ENCODE data around the gene MTG2. TPM values are rescaled to one million over a fixed set of nuclear protein-coding genes. Genes with fewer than 3 reads are reported as not detected.

MTG2 gene
- total and polyA plus RNA-seq, 2 of the 4 experiments (the other 2 are of a cell fraction) = 11.5 to 25.2 TPM

DNA sequence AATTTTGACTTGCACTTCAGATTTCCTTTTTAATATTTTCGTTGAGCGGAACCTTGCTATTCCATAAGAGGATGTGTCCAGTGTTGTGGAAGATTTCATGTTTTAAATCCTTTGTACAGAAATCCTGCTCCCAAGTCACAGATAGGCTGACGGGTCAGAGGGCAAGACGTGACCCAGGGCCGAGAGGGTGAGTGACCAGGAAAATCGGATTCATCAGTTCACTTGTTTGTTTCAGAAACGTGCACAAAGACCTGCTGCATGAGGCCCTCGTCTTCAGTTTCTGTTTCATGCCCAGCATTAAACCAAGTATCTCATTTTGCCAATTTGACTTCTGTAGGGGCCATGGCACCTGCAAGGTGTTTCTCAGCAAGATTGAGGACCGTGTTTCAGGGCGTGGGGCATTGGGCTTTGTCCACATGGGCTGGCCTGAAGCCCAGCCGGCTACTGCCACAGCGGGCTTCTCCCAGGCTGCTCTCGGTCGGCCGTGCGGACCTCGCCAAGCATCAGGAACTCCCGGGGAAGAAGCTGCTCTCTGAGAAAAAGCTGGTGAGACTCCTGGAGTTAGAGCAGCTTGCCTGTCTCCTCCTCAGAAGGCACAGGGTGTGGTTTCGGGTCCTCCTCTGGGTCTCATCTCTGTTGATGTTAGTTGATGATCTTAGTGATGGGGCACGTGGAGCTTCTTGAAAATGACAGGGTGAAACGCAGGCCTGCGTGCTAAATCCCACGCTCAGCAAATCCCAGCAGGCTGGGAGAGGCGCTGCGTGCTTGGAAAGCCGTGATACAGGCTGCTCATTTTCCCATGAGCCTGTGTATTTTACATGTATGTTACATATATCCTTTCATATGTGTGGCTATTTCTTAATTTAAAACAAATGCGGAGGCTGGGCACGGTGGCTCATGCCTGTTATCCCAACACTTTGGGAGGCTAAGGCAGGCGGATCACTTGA lies 10.5 kb downstream of the MTG2 start (continued):
- TF ChIP-seq, protein P1, sequence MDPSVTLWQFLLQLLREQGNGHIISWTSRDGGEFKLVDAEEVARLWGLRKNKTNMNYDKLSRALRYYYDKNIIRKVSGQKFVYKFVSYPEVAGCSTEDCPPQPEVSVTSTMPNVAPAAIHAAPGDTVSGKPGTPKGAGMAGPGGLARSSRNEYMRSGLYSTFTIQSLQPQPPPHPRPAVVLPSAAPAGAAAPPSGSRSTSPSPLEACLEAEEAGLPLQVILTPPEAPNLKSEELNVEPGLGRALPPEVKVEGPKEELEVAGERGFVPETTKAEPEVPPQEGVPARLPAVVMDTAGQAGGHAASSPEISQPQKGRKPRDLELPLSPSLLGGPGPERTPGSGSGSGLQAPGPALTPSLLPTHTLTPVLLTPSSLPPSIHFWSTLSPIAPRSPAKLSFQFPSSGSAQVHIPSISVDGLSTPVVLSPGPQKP (IDR thresholded peaks at IDR 0.05; ENCODE audit: borderline replicate concordance, low read depth, low read length) = no peak

DNA sequence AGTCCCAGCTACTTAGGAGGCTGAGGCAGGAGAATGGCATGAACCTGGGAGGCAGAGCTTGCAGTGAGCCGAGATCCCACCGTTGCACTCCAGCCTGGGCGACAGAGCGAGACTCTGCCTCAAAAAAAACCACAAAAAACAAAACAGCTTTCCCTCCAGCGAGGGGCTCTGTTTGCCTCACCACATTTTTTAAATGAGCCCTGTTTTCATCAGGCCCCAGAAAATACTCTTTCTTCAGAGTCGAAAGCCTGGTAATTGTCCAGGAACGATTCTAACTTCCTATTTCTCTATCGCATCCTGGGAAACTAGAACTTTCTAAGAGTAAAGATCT lies 12.2 kb downstream of the MTG2 start:
- no peak overlapping the region for H3K27ac ChIP-seq (ENCODE audit: insufficient read depth, low read length)
- no TSS peak for BruUV-seq (replicated peaks)
- H3K36me3 ChIP-seq (ENCODE audit: control insufficient read depth, insufficient read depth, low read length) = peaks cover 39% of the 10 kb centered on the region
- no peak overlapping the region for H2AFZ ChIP-seq (replicated peaks; ENCODE audit: low read length, poor library complexity)
- no peaks in the 10 kb centered on the region for H3K4me1 ChIP-seq (ENCODE audit: control insufficient read depth, insufficient read depth, low read length)
- H3K9me3 ChIP-seq (ENCODE audit: control insufficient read depth, insufficient read depth, low read length) = no peaks in the 10 kb centered on the region
- H4K20me1 ChIP-seq (ENCODE audit: insufficient read depth, low read length) = peaks cover 10% of the 10 kb centered on the region; the same call in 1 of the 2 replicates
- no peak overlapping the region for H3K4me2 ChIP-seq (ENCODE audit: low read depth, low read length)
- H2BK20ac ChIP-seq (ENCODE audit: low read depth, low read length) = no peak overlapping the region
- ChIA-PET POLR2A (ENCODE audit: unreplicated experiment) (no interaction called here), CTCF (no interaction called here)
- H3K18ac ChIP-seq (ENCODE audit: low read depth, low read length) = no peak overlapping the region
- H3K14ac ChIP-seq (replicated peaks; ENCODE audit: low read depth, low read length) = no peak overlapping the region
- H2BK120ac ChIP-seq (ENCODE audit: low read depth, low read length) = no peak overlapping the region
- H3K56ac ChIP-seq (ENCODE audit: extremely low read depth, insufficient read depth, low read length) = no peak overlapping the region
- H2BK15ac ChIP-seq (ENCODE audit: low read depth, low read length) = no peak overlapping the region
- H3K9me1 ChIP-seq (ENCODE audit: insufficient read depth, low read length) = no peaks in the 10 kb centered on the region; the same call in 1 of the 2 replicates
- no peak overlapping the region for H4K91ac ChIP-seq (ENCODE audit: insufficient read depth, low read depth, low read length)
- intact Hi-C loops (cut with micrococcal nuclease) = no loop called here
- DNase-seq (no peak), ATAC-seq (ENCODE audit: low read depth) (no peak)
- H3K9ac ChIP-seq (ENCODE audit: low read depth, low read length) = no peak overlapping the region
- no peak overlapping the region for H2BK5ac ChIP-seq (ENCODE audit: low read depth, low read length, poor library complexity, severe bottlenecking)
- dilution Hi-C loops (cut with HindIII; ENCODE audit: low sequenced_read_pairs, unreplicated experiment) = no loop called here
- no peak for TF ChIP-seq MXI1 (IDR thresholded peaks at IDR 0.05; ENCODE audit: borderline replicate concordance, low read depth, low read length)
- TF ChIP-seq, protein P2, sequence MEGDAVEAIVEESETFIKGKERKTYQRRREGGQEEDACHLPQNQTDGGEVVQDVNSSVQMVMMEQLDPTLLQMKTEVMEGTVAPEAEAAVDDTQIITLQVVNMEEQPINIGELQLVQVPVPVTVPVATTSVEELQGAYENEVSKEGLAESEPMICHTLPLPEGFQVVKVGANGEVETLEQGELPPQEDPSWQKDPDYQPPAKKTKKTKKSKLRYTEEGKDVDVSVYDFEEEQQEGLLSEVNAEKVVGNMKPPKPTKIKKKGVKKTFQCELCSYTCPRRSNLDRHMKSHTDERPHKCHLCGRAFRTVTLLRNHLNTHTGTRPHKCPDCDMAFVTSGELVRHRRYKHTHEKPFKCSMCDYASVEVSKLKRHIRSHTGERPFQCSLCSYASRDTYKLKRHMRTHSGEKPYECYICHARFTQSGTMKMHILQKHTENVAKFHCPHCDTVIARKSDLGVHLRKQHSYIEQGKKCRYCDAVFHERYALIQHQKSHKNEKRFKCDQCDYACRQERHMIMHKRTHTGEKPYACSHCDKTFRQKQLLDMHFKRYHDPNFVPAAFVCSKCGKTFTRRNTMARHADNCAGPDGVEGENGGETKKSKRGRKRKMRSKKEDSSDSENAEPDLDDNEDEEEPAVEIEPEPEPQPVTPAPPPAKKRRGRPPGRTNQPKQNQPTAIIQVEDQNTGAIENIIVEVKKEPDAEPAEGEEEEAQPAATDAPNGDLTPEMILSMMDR (conservative IDR thresholded peaks at IDR 0.05; ENCODE audit: low read depth, low read length) = no peak
- no peak for TF ChIP-seq MAZ (IDR thresholded peaks at IDR 0.05; ENCODE audit: borderline replicate concordance, low read depth, low read length)
- no peak for TF ChIP-seq RFX5 (IDR thresholded peaks at IDR 0.05; ENCODE audit: low read depth, low read length)
- no peaks in the 10 kb centered on the region for H3K27me3 ChIP-seq (ENCODE audit: control insufficient read depth, insufficient read depth, low read length)
- in situ Hi-C loops (cut with MboI; ENCODE audit: low sequenced_read_pairs) = no loop called here
- H3K23ac ChIP-seq (ENCODE audit: low read depth, low read length) = no peak overlapping the region
- peaks cover 8 to 37% of the 10 kb centered on the region in 2 experiments; a peak in 3 of 4 replicates for H3K79me1 ChIP-seq (ENCODE audit: low read depth in 1 of 2, low read length in 2 of 2)
- H3K4me3 ChIP-seq (ENCODE audit: insufficient read depth, low read depth, low read length) = no peak overlapping the region
- no peak overlapping the region for H3K4ac ChIP-seq (ENCODE audit: low read depth, low read length)
- 87% methylated on average over 3 of the region's 8 CpGs; no CpG with 5 or more reads in 1 of the 2 experiments for WGBS, 2 experiments (ENCODE audit: extremely low coverage in 2 of 2, insufficient read length in 1 of 2)
- no peak overlapping the region for H2AK5ac ChIP-seq (ENCODE audit: low read depth, low read length)
- no peak overlapping the region for H4K5ac ChIP-seq (ENCODE audit: low read depth, low read length)
- H2AK9ac ChIP-seq (replicated peaks; ENCODE audit: low read depth, low read length, poor library complexity) = no peak overlapping the region
- H4K8ac ChIP-seq (ENCODE audit: low read depth in 2 of 2, low read length in 2 of 2) = no peak overlapping the region

Data from IMR-90 (cell line).